ENCODE results near the gene MAEA. TPM values are rescaled to one million over a fixed set of nuclear protein-coding genes. Genes with fewer than 3 reads are reported as not detected.
"Not testable (repeated sequence)": the region's sequence is repeated elsewhere in the genome, so short reads cannot be mapped to it uniquely, and the experiment has no call there.

Gene MAEA
- total and polyA plus RNA-seq, 4 experiments from 2014 or later, result 54.1 to 106 (median 85.8) TPM

- CTCF ChIA-PET (ENCODE audit: partially characterized antibody); H3K27me3 Mint-ChIP-seq; H3K9me3 Mint-ChIP-seq; DNase-seq; intact Hi-C loops (cut with micrococcal nuclease); H3K27ac ChIP-seq (ENCODE audit: low read depth, low read length); H3K4me3 Mint-ChIP-seq; H3K4me3 ChIP-seq (ENCODE audit: low read length in 2 of 2); H3K27me3 ChIP-seq (ENCODE audit: insufficient read depth, low read length); H3K9me3 ChIP-seq (ENCODE audit: control insufficient read depth in 1 of 2, low read length in 2 of 2): not testable (repeated sequence)
- Mint-ChIP-seq H3K36me3 (peaks cover 33 to 55% of the 10 kb centered on the region in 2 donors), H3K4me1 (peaks cover 18 to 49% (median 31%) of the 10 kb centered on the region in 4 donors), H3K27ac (peak overlapping the region in 6 of 7 donors; percentile 9 to 91 (median 45))
- Histone ChIP-seq H3K4me1 (ENCODE audit: insufficient read depth, low read length) (peaks cover 25% of the 10 kb centered on the region), H3K36me3 (ENCODE audit: insufficient read depth, low read length) (peaks cover 59% of the 10 kb centered on the region)
- POLR2A ChIA-PET (ENCODE audit: partially characterized antibody), result interaction anchor here (7.4 kb wide), 1 partner anchor 11 kb away, joined by 93 read pairs; the partner anchor contains the start of gene UVSSA
Measured at GRCh38 chr4:1335193-1335883, 45.6 kb downstream of the MAEA start.

- Mint-ChIP-seq H3K4me3 (no peak overlapping the region), H3K4me1 (peaks cover 13 to 42% (median 24%) of the 10 kb centered on the region in 4 donors), H3K27me3 (no peaks in the 10 kb centered on the region), H3K9me3 (peaks cover 0 to 2% (median 0%) of the 10 kb centered on the region in 8 donors), H3K36me3 (peaks cover 35 to 54% of the 10 kb centered on the region in 2 donors), H3K27ac (peak overlapping the region in 4 of 7 donors; percentile 8 to 38 (median 29))
- ChIA-PET POLR2A (ENCODE audit: partially characterized antibody) (no interaction called here), CTCF (ENCODE audit: partially characterized antibody) (no interaction called here)
- H3K36me3 ChIP-seq (ENCODE audit: insufficient read depth, low read length), result peaks cover 63% of the 10 kb centered on the region
- intact Hi-C loops (cut with micrococcal nuclease), result no loop called here
- H3K4me3 ChIP-seq (ENCODE audit: low read length in 2 of 2), result no peak overlapping the region
- H3K4me1 ChIP-seq (ENCODE audit: insufficient read depth, low read length), result peaks cover 17% of the 10 kb centered on the region
- H3K27ac ChIP-seq (ENCODE audit: low read depth, low read length), result no peak overlapping the region
- H3K27me3 ChIP-seq (ENCODE audit: insufficient read depth, low read length), result no peaks in the 10 kb centered on the region
- DNase-seq, result no peak
- no peaks in the 10 kb centered on the region for H3K9me3 ChIP-seq (ENCODE audit: control insufficient read depth in 1 of 2, low read length in 2 of 2)
Measured at GRCh38 chr4:1336088-1336491, 46.4 kb downstream of the MAEA start.

- Mint-ChIP-seq H3K9me3 (no peaks in the 10 kb centered on the region), H3K4me1 (peaks cover 10 to 29% (median 16%) of the 10 kb centered on the region in 4 donors), H3K4me3 (peak overlapping the region in 1 of 8 donors; percentile 46), H3K36me3 (peaks cover 38 to 55% of the 10 kb centered on the region in 2 donors), H3K27ac (peak overlapping the region in 6 of 7 donors; percentile 48 to 86 (median 80)), H3K27me3 (no peaks in the 10 kb centered on the region)
- CTCF ChIA-PET (ENCODE audit: partially characterized antibody), result no interaction called here
- Histone ChIP-seq H3K27ac (ENCODE audit: low read depth, low read length) (no peak overlapping the region), H3K4me1 (ENCODE audit: insufficient read depth, low read length) (peaks cover 4% of the 10 kb centered on the region), H3K4me3 (ENCODE audit: low read length in 2 of 2) (no peak overlapping the region), H3K36me3 (ENCODE audit: insufficient read depth, low read length) (peaks cover 66% of the 10 kb centered on the region), H3K9me3 (ENCODE audit: control insufficient read depth in 1 of 2, low read length in 2 of 2) (no peaks in the 10 kb centered on the region), H3K27me3 (ENCODE audit: insufficient read depth, low read length) (no peaks in the 10 kb centered on the region)
- intact Hi-C loops (cut with micrococcal nuclease), result no loop called here
- POLR2A ChIA-PET (ENCODE audit: partially characterized antibody), result interaction anchor here (1.4 kb wide), 1 partner anchor 8 kb away, joined by 6 read pairs; no protein-coding TSS in a partner anchor
- DNase-seq, result peak in 1 of 5 donors; percentile 53
Measured at GRCh38 chr4:1337376-1337831, 47.7 kb downstream of the MAEA start.

GRCh38 chr4:1337951-1338751 is 48.5 kb downstream of the MAEA start:
- DNase-seq, result no peak
- peaks cover 62% of the 10 kb centered on the region for H3K36me3 ChIP-seq (ENCODE audit: insufficient read depth, low read length)
- H3K27ac Mint-ChIP-seq, result peak overlapping the region; percentile 47 to 86 (median 76)

GRCh38 chr4:1338752-1339414 is 49.2 kb downstream of the MAEA start:
- no peak for DNase-seq
- no peaks in the 10 kb centered on the region for H3K27me3 ChIP-seq (ENCODE audit: insufficient read depth, low read length)
- CTCF ChIA-PET (ENCODE audit: partially characterized antibody), result no interaction called here
- no peak overlapping the region for H3K4me3 ChIP-seq (ENCODE audit: low read length in 2 of 2)
- no peak overlapping the region for H3K27ac ChIP-seq (ENCODE audit: low read depth, low read length)
- Mint-ChIP-seq H3K27ac (peak overlapping the region in 4 of 7 donors; percentile 41 to 81 (median 58)), H3K4me3 (no peak overlapping the region), H3K27me3 (no peaks in the 10 kb centered on the region), H3K9me3 (no peaks in the 10 kb centered on the region), H3K4me1 (peaks cover 10 to 29% (median 16%) of the 10 kb centered on the region in 4 donors), H3K36me3 (peaks cover 38 to 54% of the 10 kb centered on the region in 2 donors)
- H3K4me1 ChIP-seq (ENCODE audit: insufficient read depth, low read length), result no peaks in the 10 kb centered on the region
- no peaks in the 10 kb centered on the region for H3K9me3 ChIP-seq (ENCODE audit: control insufficient read depth in 1 of 2, low read length in 2 of 2)
- POLR2A ChIA-PET (ENCODE audit: partially characterized antibody), result interaction anchor here (1.4 kb wide), 1 partner anchor 9 kb away, joined by 6 read pairs; no protein-coding TSS in a partner anchor
- peaks cover 60% of the 10 kb centered on the region for H3K36me3 ChIP-seq (ENCODE audit: insufficient read depth, low read length)
- intact Hi-C loops (cut with micrococcal nuclease), result no loop called here

More at GRCh38 chr4:1337951-1338751, 48.5 kb downstream of the MAEA start:
- Mint-ChIP-seq H3K27me3 (no peaks in the 10 kb centered on the region), H3K36me3 (peaks cover 38 to 54% of the 10 kb centered on the region in 2 donors), H3K4me1 (peaks cover 10 to 26% (median 16%) of the 10 kb centered on the region in 4 donors), H3K4me3 (no peak overlapping the region), H3K9me3 (no peaks in the 10 kb centered on the region)
- ChIA-PET CTCF (ENCODE audit: partially characterized antibody) (no interaction called here), POLR2A (ENCODE audit: partially characterized antibody) (interaction anchor here (1.4 kb wide), 1 partner anchor 8 kb away, joined by 6 read pairs; no protein-coding TSS in a partner anchor)
- H3K9me3 ChIP-seq (ENCODE audit: control insufficient read depth in 1 of 2, low read length in 2 of 2), result no peaks in the 10 kb centered on the region
- no peaks in the 10 kb centered on the region for H3K4me1 ChIP-seq (ENCODE audit: insufficient read depth, low read length)
- H3K27me3 ChIP-seq (ENCODE audit: insufficient read depth, low read length), result no peaks in the 10 kb centered on the region
- intact Hi-C loops (cut with micrococcal nuclease), result no loop called here
- no peak overlapping the region for H3K4me3 ChIP-seq (ENCODE audit: low read length in 2 of 2)
- H3K27ac ChIP-seq (ENCODE audit: low read depth, low read length), result no peak overlapping the region

GRCh38 chr4:1339489-1339888 is 49.8 kb downstream of the MAEA start:
- no peak for DNase-seq
- Histone ChIP-seq H3K4me1 (ENCODE audit: insufficient read depth, low read length) (peaks cover under 1% of the 10 kb centered on the region), H3K36me3 (ENCODE audit: insufficient read depth, low read length) (peaks cover 55% of the 10 kb centered on the region), H3K27ac (ENCODE audit: low read depth, low read length) (no peak overlapping the region), H3K4me3 (ENCODE audit: low read length in 2 of 2) (no peak overlapping the region), H3K9me3 (ENCODE audit: control insufficient read depth in 1 of 2, low read length in 2 of 2) (no peaks in the 10 kb centered on the region), H3K27me3 (ENCODE audit: insufficient read depth, low read length) (no peaks in the 10 kb centered on the region)
- Mint-ChIP-seq H3K27ac (no peak overlapping the region), H3K9me3 (no peaks in the 10 kb centered on the region), H3K4me3 (no peak overlapping the region), H3K36me3 (peaks cover 35 to 50% of the 10 kb centered on the region in 2 donors), H3K27me3 (no peaks in the 10 kb centered on the region), H3K4me1 (peaks cover 11 to 30% (median 17%) of the 10 kb centered on the region in 4 donors)
- POLR2A ChIA-PET (ENCODE audit: partially characterized antibody), result interaction anchor here (1.9 kb wide), 1 partner anchor 9 kb away, joined by 14 read pairs; no protein-coding TSS in a partner anchor
- intact Hi-C loops (cut with micrococcal nuclease), result no loop called here
- CTCF ChIA-PET (ENCODE audit: partially characterized antibody), result interaction anchor here (0.8 kb wide), 1 partner anchor 17 kb away, joined by 4 read pairs; no protein-coding TSS in a partner anchor
